ENCODE data around the gene OR2C1. TPM values are rescaled to one million over a fixed set of nuclear protein-coding genes. Genes with fewer than 3 reads are reported as not detected.

OR2C1 gene
- total and polyA plus RNA-seq, 2 donors (not counting 1 experiment from before 2014, with no cell fraction given), result 0.52 to 0.67 TPM

DNA sequence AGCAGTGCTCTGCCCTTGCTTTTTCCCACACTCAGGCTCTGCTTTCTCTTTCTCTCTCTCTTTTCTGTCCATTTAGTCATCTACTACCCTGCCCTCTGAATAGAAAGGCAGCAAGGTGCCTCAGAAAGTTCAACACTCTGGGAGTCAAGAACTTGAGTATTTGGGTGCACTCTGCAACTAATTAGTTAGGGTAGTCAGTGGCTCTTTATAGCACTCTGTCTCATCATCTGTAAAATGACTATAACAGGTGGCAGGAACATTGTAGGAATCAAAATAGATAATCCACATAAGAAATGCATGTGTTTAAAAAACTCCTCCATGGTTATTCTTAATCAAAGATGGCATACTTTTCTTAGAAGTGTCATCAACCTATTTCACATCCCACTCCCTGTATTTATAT is 7.2 kb downstream of the OR2C1 start:
- H3K4me2 ChIP-seq (replicated peaks; ENCODE audit: low read depth, low read length, poor library complexity, severe bottlenecking), result no peak overlapping the region

DNA sequence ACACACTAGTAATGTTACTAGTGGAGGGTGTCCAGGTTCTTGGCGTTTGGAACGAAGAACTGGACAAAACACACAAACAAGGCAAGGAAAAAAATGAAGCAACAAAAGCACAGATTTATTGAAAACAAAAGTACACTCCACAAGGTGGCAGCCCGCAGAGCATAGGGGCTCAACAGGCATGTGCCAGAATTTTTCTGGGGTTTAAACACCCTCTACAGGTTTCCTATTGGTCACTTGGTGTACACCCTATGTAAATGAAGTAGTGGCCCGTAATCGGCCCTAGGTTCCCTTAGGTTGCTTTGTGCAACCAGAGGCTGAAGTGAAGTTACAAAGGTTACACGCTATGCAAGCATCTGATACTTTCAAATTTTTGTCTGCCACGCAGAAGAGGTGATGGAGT is 8.1 kb downstream of the OR2C1 start:
- H3K4me1 Mint-ChIP-seq, result peaks cover 5% of the 10 kb centered on the region
- ATAC-seq (ENCODE audit: low read depth) (no peak), DNase-seq (no peak)
- CTCF ChIA-PET, result no interaction called here
- H3K9ac ChIP-seq (ENCODE audit: low read length), result no peak overlapping the region
- 100% methylated on average over 3 of the region's 7 CpGs for WGBS (ENCODE audit: insufficient coverage)
- intact Hi-C loops (cut with micrococcal nuclease), result no loop called here
- H3K27ac Mint-ChIP-seq, result no peak overlapping the region
- peaks cover 6 to 15% of the 10 kb centered on the region in 2 donors for H3K4me1 ChIP-seq (ENCODE audit: control insufficient read depth in 2 of 2, insufficient read depth in 2 of 2, low read length in 2 of 2)
- POLR2A ChIA-PET, result no interaction called here
- H3K9me3 ChIP-seq (ENCODE audit: control extremely low read depth in 1 of 3, control insufficient read depth in 2 of 3, insufficient read depth in 1 of 3, low read length in 2 of 3), result peaks cover 5 to 36% (median 27%) of the 10 kb centered on the region in 3 donors
- H3K4me3 ChIP-seq (ENCODE audit: control extremely low read depth in 1 of 5, extremely low read depth in 1 of 5, insufficient read depth in 1 of 5, low read depth in 2 of 5, low read length in 4 of 5), result no peak overlapping the region
- H3K27me3 Mint-ChIP-seq, result peaks cover 24% of the 10 kb centered on the region
- H3K79me2 ChIP-seq (ENCODE audit: control insufficient read depth, insufficient read depth, low read length), result no peaks in the 10 kb centered on the region
- H3K27ac ChIP-seq (ENCODE audit: low read length in 2 of 2), result no peak overlapping the region
- no peaks in the 10 kb centered on the region for H4K20me1 ChIP-seq (ENCODE audit: control insufficient read depth, insufficient read depth, low read length, poor library complexity, severe bottlenecking)
- no peaks in the 10 kb centered on the region for H3K36me3 ChIP-seq (replicated peaks in 1 of 2; ENCODE audit: control extremely low read depth in 1 of 2, control insufficient read depth in 1 of 2, extremely low read depth in 1 of 2, insufficient read depth in 2 of 2, low read length in 1 of 2)
- H2AFZ ChIP-seq (ENCODE audit: insufficient read depth, low read depth, low read length, poor library complexity, severe bottlenecking), result no peak overlapping the region
- H3K4me3 Mint-ChIP-seq, result peak overlapping the region; percentile 61
- H3K4me2 ChIP-seq (replicated peaks; ENCODE audit: low read depth, low read length, poor library complexity, severe bottlenecking), result no peak overlapping the region
- H3K9me3 Mint-ChIP-seq (ENCODE audit: insufficient read depth), result peaks cover 4% of the 10 kb centered on the region
- TF ChIP-seq EZH2 (IDR thresholded peaks at IDR 0.05; ENCODE audit: borderline replicate concordance, insufficient read depth, low read depth, low read length, poor library complexity, severe bottlenecking), result no peak
- TF ChIP-seq, protein P1, sequence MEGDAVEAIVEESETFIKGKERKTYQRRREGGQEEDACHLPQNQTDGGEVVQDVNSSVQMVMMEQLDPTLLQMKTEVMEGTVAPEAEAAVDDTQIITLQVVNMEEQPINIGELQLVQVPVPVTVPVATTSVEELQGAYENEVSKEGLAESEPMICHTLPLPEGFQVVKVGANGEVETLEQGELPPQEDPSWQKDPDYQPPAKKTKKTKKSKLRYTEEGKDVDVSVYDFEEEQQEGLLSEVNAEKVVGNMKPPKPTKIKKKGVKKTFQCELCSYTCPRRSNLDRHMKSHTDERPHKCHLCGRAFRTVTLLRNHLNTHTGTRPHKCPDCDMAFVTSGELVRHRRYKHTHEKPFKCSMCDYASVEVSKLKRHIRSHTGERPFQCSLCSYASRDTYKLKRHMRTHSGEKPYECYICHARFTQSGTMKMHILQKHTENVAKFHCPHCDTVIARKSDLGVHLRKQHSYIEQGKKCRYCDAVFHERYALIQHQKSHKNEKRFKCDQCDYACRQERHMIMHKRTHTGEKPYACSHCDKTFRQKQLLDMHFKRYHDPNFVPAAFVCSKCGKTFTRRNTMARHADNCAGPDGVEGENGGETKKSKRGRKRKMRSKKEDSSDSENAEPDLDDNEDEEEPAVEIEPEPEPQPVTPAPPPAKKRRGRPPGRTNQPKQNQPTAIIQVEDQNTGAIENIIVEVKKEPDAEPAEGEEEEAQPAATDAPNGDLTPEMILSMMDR (IDR thresholded peaks at IDR 0.05), result no peak
- peaks cover 0 to 12% (median 3%) of the 10 kb centered on the region in 4 experiments for H3K27me3 ChIP-seq (replicated peaks in 1 of 4; ENCODE audit: control extremely low read depth in 1 of 4, control insufficient read depth in 3 of 4, insufficient read depth in 4 of 4, low read length in 3 of 4)

More for the DNA sequence above, 7.2 kb downstream of the OR2C1 start:
- H3K9me3 ChIP-seq (ENCODE audit: control extremely low read depth in 1 of 3, control insufficient read depth in 2 of 3, insufficient read depth in 1 of 3, low read length in 2 of 3), result peaks cover 5 to 36% (median 24%) of the 10 kb centered on the region in 3 donors
- TF ChIP-seq, protein P1 (IDR thresholded peaks at IDR 0.05), result no peak
- TF ChIP-seq EZH2 (IDR thresholded peaks at IDR 0.05; ENCODE audit: borderline replicate concordance, insufficient read depth, low read depth, low read length, poor library complexity, severe bottlenecking), result no peak
- ChIA-PET POLR2A (no interaction called here), CTCF (no interaction called here)
- ATAC-seq (ENCODE audit: low read depth) (no peak), DNase-seq (no peak)
- Mint-ChIP-seq H3K9me3 (ENCODE audit: insufficient read depth) (peaks cover 4% of the 10 kb centered on the region), H3K27me3 (peaks cover 24% of the 10 kb centered on the region), H3K4me1 (peaks cover 5% of the 10 kb centered on the region), H3K27ac (no peak overlapping the region), H3K4me3 (no peak overlapping the region)
- H3K79me2 ChIP-seq (ENCODE audit: control insufficient read depth, insufficient read depth, low read length), result no peaks in the 10 kb centered on the region
- no peak overlapping the region for H3K4me3 ChIP-seq (ENCODE audit: control extremely low read depth in 1 of 5, extremely low read depth in 1 of 5, insufficient read depth in 1 of 5, low read depth in 2 of 5, low read length in 4 of 5)
- H3K27me3 ChIP-seq (replicated peaks in 1 of 4; ENCODE audit: control extremely low read depth in 1 of 4, control insufficient read depth in 3 of 4, insufficient read depth in 4 of 4, low read length in 3 of 4), result peaks cover 0 to 14% (median 3%) of the 10 kb centered on the region in 4 experiments
- no peaks in the 10 kb centered on the region for H4K20me1 ChIP-seq (ENCODE audit: control insufficient read depth, insufficient read depth, low read length, poor library complexity, severe bottlenecking)
- H3K4me1 ChIP-seq (ENCODE audit: control insufficient read depth in 2 of 2, insufficient read depth in 2 of 2, low read length in 2 of 2), result peaks cover 6 to 15% of the 10 kb centered on the region in 2 donors
- no peaks in the 10 kb centered on the region for H3K36me3 ChIP-seq (replicated peaks in 1 of 2; ENCODE audit: control extremely low read depth in 1 of 2, control insufficient read depth in 1 of 2, extremely low read depth in 1 of 2, insufficient read depth in 2 of 2, low read length in 1 of 2)
- H3K9ac ChIP-seq (ENCODE audit: low read length), result no peak overlapping the region
- intact Hi-C loops (cut with micrococcal nuclease), result no loop called here
- no peak overlapping the region for H2AFZ ChIP-seq (ENCODE audit: insufficient read depth, low read depth, low read length, poor library complexity, severe bottlenecking)
- H3K27ac ChIP-seq (ENCODE audit: low read length in 2 of 2), result no peak overlapping the region

Measured in B cell (primary cell).